NCI-H345 (cell line): ENCODE data around the gene SCRN1.

Source experiments
- DNase-seq: peaks from one replicate; lab custom pipeline; 2025; lab: John Stamatoyannopoulos, UW

SCRN1 gene

DNA sequence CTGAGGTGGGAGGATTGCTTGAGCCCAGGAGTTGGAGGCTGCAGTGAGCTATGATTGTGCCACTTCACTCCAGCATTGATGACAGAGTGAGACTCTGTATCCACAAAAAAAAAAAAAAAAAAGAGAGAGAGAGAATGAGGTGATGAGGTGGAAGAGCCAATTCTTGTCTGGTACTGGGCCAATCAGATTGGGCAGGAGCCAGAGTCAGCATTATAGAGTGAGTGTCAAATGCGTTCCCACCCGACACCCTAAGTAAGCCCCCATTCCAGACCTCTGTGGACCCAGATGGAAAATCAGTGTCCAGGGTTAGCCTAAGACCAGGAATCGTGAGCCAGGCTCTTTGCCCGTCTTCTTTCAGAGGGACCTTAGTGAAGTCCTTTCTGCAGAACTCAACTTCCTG lies 99.3 kb downstream of the SCRN1 start:
- no peak for DNase-seq

DNA sequence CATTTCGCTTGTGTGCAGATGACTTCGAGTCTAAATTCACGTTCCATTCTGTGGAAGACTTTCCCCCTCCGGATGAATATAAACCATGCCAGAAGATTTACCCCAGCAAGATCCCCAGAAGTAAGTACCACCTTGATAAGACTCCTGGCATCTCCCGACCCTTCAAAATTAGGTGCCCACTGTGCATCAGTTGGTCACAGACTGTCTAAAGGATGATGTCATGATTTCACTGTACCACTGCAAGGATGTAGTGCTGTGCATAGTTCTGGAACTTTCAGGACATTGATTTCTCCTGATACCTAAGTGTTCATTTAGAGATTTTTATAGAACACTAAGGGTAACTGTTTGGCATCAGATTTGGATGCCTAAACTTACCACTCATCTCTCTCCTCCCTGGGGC lies 100.3 kb downstream of the SCRN1 start:
- no peak for DNase-seq

DNA sequence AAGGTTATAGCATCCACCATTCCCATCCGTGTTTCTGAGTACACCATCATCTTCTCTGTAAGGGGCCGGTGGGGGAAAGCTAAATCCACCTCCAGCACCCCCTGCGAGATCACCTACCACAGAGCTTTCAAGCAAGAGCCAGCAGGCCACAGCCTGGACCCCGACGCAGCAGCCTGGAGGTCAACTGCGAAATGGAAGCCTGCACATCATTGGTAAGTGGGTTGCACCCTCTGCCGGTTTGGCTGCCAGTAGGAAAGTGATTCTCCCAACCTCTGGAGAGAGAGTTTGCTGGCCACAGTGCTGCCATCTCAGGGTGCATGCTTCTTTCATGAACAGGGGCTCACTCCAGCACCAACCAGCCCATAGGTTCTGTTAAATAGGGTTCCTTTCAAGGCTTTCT lies 101.6 kb downstream of the SCRN1 start:
- DNase-seq: no peak

DNA sequence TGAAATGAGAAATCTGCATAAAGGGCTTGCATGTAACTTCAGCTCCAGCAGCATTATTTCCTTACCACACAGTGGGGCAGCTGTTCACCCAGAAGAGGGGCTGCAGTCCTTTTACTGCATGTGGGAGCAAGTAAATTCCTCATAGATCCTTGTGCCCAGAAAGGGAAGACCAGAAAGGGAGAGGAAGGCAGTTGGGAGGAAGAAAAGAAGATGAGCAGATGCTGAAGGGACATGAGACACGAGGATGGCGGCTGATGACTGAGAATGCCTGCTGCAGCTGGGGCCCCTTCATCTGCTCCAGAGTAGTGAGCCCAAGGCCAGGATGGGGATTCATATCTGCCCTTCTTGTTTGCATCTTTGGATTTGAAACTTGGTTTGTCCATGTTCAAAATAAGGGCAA lies 102.8 kb downstream of the SCRN1 start:
- no peak for DNase-seq

DNA sequence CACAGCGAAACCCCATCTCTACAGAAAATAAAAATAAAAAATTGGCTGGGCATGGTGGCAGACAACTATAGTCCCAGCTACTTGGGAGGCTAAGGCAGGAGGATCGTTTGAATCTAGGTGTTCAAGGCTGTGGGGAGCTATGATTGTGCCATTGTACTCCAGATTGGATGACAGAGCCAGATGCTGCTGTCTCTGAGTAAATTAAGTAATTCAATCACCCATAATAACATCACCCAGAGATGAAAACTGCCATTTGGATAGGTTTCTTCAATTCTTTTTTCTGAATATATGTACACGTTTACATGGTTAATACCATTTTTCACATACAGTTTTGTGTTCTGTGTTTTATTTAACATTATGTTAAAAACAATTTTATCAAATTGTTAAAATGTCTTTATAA lies 104.0 kb downstream of the SCRN1 start:
- DNase-seq: peak; percentile 8

DNA sequence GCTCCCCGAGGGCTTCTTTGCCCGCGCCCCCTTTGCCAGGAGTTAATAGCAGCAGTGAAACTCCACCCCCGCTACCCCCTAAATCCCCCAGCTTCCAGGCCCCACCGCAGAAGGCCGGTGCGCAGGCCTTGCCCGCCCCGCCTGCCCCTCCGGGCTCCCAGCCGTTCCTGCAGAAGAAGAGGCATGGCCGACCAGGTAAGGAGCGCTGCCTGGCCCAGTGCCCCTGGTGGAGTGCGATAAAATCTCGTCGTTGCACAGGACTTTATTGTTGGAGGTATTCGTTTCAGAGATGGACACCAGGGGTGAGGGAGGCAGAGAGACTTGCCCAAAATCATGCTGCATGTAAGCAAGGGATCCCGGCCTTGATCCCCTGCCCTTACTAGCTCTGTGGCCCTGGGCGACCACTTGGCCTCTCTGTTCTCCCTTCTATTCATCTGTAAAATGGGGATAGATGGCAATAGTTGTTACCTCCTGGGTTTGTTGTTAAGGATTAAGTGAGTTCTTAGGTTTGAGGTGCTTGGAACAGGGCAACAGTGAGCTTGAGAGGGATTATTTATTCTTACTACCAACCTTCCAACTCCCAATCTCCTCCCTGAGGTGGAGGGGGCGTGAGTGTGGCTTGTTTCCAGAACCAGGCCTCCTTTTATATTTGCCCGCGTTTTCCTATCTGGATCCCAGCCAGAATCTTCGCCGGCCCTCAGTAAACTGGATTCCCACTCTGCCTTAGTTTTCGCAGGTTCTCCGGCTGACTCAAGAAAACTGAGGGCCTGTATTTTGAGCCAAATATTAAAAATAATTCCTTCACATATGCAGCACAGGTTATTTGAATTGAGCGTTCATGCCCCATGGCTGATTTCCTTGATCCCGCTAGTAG lies 105.0 kb downstream of the SCRN1 start:
- DNase-seq: peak; percentile 82

DNA sequence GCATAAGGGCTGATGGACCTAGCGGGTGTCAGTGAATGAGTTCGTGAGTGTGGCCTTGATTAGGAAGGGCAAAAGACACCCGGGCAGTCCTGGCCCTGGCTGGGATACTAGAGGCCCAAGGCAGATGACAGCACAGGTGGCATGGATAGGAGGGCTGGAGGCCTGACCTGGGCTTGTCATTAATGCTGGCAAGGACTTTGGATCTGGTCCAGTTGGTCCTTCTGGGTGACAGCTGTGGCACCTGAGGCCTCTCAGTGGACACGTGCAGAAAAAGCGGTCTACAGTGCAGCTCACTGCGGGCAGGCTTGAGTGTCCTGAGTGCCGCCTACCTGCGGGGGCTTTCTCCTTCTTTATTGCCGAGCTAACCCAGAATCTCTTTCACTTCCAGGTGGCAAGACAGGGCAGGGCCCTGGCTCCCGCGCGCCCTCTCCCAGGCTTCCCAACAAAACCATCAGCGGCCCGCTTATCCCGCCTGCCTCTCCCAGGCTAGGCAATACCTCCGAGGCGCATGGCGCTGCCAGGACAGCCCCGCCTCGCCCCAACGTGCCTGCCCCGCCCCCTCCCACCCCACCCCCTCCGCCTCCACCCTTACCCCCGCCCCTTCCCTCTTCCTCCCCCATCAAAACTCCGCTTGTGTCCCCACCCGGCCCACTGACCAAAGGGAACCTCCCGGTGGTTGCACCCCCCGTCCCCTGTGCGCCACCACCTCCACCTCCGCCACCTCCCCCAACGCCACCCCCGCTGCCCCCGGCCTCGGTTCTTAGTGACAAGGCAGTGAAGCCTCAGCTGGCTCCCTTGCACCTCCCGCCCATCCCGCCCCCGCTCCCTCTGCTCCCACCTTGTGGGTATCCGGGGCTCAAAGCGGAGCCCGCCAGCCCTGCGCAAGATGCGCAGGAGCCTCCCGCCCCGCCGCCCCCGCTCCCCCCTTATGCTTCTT lies 105.9 kb downstream of the SCRN1 start:
- peak; percentile 76 for DNase-seq

DNA sequence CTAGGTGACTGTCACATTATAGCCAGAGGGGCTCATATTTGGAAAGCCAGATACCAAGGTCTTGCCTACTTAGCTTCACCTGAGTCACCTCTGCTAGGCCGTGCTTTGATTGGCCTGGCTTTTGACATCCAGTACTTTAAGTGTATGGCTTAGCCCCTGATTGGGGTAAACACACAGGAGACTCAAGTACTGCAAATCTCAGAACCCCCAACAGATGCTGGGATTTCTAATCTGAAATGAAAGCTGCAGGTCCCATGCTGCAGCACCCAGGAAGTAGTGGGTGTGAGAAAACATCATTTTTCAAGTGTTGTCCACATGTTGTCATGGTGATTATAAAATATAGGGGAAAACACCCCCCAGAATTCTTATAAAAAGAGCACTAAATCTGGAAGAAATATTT lies 107.1 kb downstream of the SCRN1 start:
- no peak for DNase-seq

DNA sequence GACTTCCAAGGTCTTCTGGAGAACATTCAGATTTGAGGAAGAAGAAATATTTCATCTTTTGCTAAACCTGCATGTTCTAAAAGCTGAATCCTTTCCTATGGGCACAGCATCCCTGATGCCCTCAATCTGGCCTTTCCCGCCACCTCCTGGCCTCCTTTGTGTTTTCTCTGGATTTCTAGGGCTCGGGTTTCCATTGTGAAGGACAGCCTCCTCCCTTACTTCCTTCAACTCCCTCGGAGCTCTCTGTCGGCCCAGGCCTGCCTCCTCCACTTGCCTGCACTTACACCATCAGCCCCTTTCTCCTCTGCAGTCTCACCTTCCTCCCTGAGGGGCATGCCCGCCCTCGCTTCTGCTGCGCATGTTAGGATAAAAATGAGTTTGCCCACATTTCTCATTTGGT lies 107.9 kb downstream of the SCRN1 start:
- DNase-seq: peak; percentile 13

DNA sequence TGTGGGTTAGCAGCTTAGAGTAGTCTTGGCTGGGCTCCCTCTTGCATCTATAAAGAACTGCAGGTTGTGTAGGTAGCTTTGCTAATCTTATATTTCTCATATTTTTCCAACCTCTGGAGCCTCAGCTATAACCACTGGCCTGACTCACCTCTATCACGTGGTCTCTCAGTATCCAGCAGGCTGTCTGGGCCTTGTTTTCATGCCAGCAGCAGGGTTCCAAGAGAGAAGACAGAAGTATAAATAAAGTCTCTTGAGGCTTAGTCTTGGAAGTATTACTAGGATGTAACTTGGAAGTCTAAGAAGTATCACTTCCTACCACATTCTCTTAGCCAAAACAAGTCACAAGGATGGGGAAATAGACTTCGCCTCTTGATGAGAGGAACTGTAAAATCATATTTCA lies 110.0 kb downstream of the SCRN1 start:
- DNase-seq: no peak

DNA sequence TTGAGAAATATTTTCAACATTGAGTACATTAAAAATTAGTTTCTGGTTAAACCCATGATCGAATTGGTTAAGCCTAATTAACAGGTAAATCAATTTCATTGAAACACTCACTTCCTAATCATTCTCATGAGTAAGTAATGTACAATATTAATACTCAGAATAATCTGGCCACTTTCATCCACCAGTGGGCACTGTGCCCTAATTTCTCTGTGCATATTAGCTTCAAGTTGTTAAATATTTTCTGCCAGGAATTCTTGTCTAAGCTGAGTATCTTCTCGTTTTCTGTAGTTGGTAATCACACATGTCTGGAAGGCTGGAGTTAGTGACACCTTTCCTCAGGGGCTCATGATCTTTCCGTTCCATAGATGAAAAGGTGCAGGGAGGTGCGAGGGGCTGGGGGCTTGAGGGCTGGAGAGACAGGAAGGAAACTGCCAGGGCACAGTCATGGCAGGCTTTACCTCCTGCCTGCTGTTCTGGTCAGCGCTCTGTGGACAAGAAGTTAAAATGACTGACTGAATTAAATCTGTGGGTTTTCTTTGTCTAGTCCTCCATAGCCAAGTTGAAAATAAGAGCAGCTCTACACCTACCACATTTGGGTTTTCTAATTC lies 111.4 kb downstream of the SCRN1 start:
- peak; percentile 35 for DNase-seq

DNA sequence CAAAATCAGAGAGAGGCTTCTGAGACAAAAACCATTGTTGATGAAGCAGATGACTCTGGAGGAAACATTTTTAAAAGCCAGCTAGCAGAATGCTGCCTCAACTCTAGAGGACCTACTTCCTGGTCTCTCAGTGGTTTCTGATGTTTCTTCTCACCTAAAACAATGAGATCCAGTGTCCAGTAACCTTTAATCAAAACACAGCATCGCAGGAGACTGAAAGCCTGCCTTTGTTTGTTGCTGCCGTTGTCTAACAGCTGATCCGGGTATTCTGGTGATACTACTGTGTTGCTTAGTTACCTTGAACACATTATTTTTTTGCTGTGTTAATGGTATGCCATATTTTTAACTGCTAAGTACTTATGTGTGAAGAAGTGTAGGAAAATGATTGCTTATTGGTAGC lies 112.4 kb downstream of the SCRN1 start:
- DNase-seq: peak; percentile 22

DNA sequence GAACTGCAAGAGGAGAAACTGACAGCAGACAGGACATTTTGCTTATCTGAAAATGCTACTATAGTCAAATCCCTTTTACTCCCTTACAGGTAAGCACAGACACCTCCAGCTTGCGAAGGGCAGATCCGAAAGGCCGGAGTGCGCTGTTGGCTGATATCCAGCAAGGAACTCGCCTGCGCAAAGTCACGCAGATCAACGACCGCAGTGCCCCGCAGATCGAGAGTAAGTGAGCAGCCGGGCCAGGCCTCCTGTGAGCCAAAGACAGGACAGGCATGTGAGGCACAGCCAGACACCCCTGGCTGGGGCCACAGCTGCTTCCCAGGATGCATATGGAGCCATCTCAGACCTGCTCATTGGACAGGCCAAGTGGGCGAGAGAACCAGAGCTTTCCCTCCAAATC lies 113.9 kb downstream of the SCRN1 start:
- DNase-seq: no peak

DNA sequence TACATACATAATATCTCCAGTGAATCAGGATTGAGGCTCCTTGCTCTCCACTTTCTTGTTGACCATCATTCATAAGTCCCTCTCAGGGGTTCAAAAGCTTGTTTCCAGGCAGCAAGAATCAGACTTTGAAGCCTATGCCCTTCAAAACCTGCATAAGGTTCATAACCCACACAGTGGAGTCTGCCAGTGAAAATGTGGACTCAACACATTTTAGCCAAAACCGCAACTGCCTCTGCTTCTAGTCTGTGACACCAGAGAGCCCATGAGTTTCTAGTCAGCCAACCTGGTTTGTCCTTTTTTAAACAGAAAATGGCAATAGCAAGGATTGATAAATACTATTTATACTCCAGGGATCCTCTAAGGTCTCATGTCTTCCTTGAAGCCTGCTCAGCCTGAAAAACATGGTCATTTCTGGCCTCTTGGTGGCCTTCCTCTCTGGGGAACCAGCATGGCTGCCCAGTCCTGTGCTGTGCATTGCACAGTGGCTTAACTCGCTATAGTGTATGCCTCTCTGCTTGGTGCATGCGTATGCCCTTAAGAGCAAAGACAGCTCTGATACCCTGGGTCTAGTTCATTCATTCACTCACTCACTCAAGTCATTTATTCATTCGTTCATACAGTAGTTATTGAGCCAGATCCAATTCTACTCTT lies 115.8 kb downstream of the SCRN1 start:
- DNase-seq: no peak

DNA sequence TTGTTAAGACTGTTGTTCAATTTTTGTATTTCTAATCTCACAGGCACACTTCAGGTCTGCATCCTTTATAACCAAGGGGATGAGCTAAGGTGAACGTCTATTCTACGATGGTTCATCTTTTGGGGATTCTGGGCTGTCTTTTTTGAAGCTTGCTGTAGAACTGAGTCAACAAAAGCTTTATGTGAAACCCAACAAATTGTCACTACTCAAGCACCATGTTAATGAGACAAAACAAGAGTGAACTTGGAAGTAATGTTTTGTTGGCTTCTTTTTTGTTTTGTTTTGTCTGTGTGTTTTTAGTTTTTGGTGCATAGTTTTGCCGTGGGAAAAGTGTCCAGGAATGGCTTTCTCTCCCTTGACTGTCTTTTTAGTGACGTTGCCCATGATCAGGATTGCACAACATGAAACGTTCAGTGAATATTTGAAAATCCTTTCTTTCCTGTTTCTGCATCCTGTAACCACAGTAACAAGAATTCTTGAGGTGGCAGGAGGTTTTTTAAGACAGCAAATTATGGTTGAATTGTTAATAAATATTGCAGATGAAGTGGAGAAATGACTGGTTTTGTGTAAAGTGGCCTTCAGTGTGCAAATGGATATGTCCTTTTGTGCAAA lies 117.7 kb downstream of the SCRN1 start:
- DNase-seq: no peak
